WTC11 (cell line): Measurements from ENCODE around the gene SPNS3. TPM values are rescaled to one million over a fixed set of nuclear protein-coding genes. Genes with fewer than 3 reads are reported as not detected.

Experiments used
- ATAC-seq: fragments of 200-7000 bp; cut with Tn5 transposase; 2 replicates; pipeline ENCODE4 v1.10.0; 2021; ENCODE audit warnings: mild to moderate bottlenecking, moderate library complexity
- CTCF ChIA-PET: fragments of 300-600 bp; sonication (Branson Sonifier 250); formaldehyde crosslinking; loops from one replicate; lab custom pipeline; 2021; ENCODE audit warnings: antibody characterized with exemption; lab: Charles Lee
- POLR2A ChIA-PET: fragments of 350-600 bp; sonication (Branson Sonifier 250); formaldehyde crosslinking; loops from one replicate; lab custom pipeline; 2021; ENCODE audit warnings: antibody characterized with exemption; lab: Charles Lee
- DNase-seq: peaks from one replicate; pipeline ENCODE4 v3.0.0; 2021; ENCODE audit warnings: low spot score
- H3K27ac Mint-ChIP-seq: 2 replicates; pipeline ENCODE4 v1.8.0; 2021; ENCODE audit warnings: mixed read lengths
- H3K27me3 Mint-ChIP-seq: 2 replicates; pipeline ENCODE4 v1.8.0; 2021; ENCODE audit warnings: low read depth, mild to moderate bottlenecking, moderate library complexity, mixed read lengths
- H3K36me3 Mint-ChIP-seq: 2 replicates; pipeline ENCODE4 v1.8.0; 2021; ENCODE audit warnings: mixed read lengths
- H3K4me1 Mint-ChIP-seq: 2 replicates; pipeline ENCODE4 v1.8.0; 2022; ENCODE audit warnings: mixed read lengths
- H3K4me3 Mint-ChIP-seq: 2 replicates; pipeline ENCODE4 v1.8.0; 2021; ENCODE audit warnings: mild to moderate bottlenecking, moderate library complexity, mixed read lengths
- H3K9me3 Mint-ChIP-seq: 2 replicates; pipeline ENCODE4 v1.8.0; 2021; ENCODE audit warnings: mixed read lengths
- AR ChIP-seq: fragments of 250-450 bp; sonication (Bioruptor Pico); IDR thresholded peaks from 2 replicates; pipeline ENCODE4 v1.9.0; 2021; ENCODE audit warnings: mild to moderate bottlenecking
- CREB1 ChIP-seq: sonication (generic); formaldehyde crosslinking; IDR thresholded peaks from 2 replicates; pipeline ENCODE4 v1.8.0; 2023; ENCODE audit warnings: mild to moderate bottlenecking, missing genetic modification reagents
- CREM ChIP-seq: sonication (generic); formaldehyde crosslinking; IDR thresholded peaks from 2 replicates; pipeline ENCODE4 v1.8.1; 2022; ENCODE audit warnings: mild to moderate bottlenecking, missing genetic modification reagents, moderate library complexity
- ELF4 ChIP-seq: sonication (generic); formaldehyde crosslinking; IDR thresholded peaks from 2 replicates; pipeline ENCODE4 v1.8.1; 2022; ENCODE audit warnings: low read depth, mild to moderate bottlenecking, moderate library complexity, missing genetic modification reagents
- GABPB1 ChIP-seq: sonication (generic); formaldehyde crosslinking; IDR thresholded peaks from 2 replicates; pipeline ENCODE4 v1.8.1; 2023; ENCODE audit warnings: mild to moderate bottlenecking, missing genetic modification reagents
- HMGA2 ChIP-seq: fragments of 250-450 bp; sonication (Bioruptor Pico); IDR thresholded peaks from 2 replicates; pipeline ENCODE4 v1.4.0; 2021; ENCODE audit warnings: mild to moderate bottlenecking, moderate library complexity
- MLX ChIP-seq: sonication (generic); formaldehyde crosslinking; IDR thresholded peaks from 2 replicates; pipeline ENCODE4 v1.8.1; 2023; ENCODE audit warnings: mild to moderate bottlenecking, missing genetic modification reagents, moderate library complexity
- NFATC4 ChIP-seq: fragments of 250-450 bp; sonication (Bioruptor Pico); IDR thresholded peaks from 2 replicates; pipeline ENCODE4 v1.9.0; 2021; ENCODE audit warnings: mild to moderate bottlenecking
- NR2C2 ChIP-seq: sonication (generic); formaldehyde crosslinking; IDR thresholded peaks from 2 replicates; pipeline ENCODE4 v1.8.0; 2022; ENCODE audit warnings: mild to moderate bottlenecking, missing genetic modification reagents
- NR3C1 ChIP-seq: sonication (generic); formaldehyde crosslinking; conservative IDR thresholded peaks from 2 replicates; pipeline ENCODE4 v1.8.1; 2023; ENCODE audit warnings: low read depth, mild to moderate bottlenecking, missing genetic modification reagents
- PRRX2 ChIP-seq: fragments of 250-450 bp; sonication (Bioruptor Pico); IDR thresholded peaks from 2 replicates; pipeline ENCODE4 v1.8.0; 2021; ENCODE audit warnings: mild to moderate bottlenecking
- STAT6 ChIP-seq: sonication (generic); formaldehyde crosslinking; conservative IDR thresholded peaks from 2 replicates; pipeline ENCODE4 v1.8.1; 2023; ENCODE audit warnings: mild to moderate bottlenecking, low read depth, missing genetic modification reagents, moderate library complexity
- TEAD4 ChIP-seq: sonication (generic); formaldehyde crosslinking; IDR thresholded peaks from 2 replicates; pipeline ENCODE4 v1.8.0; 2022; ENCODE audit warnings: mild to moderate bottlenecking, missing genetic modification reagents
- TP53 ChIP-seq: sonication (generic); formaldehyde crosslinking; IDR thresholded peaks from 2 replicates; pipeline ENCODE4 v1.8.1; 2023; ENCODE audit warnings: mild to moderate bottlenecking, missing genetic modification reagents
- ZBTB21 ChIP-seq: sonication (generic); formaldehyde crosslinking; IDR thresholded peaks from 2 replicates; pipeline ENCODE4 v1.8.1; 2023; ENCODE audit warnings: mild to moderate bottlenecking, missing genetic modification reagents, borderline replicate concordance
- ZBTB43 ChIP-seq: sonication (generic); formaldehyde crosslinking; IDR thresholded peaks from 2 replicates; pipeline ENCODE4 v1.8.1; 2023; ENCODE audit warnings: mild to moderate bottlenecking, missing genetic modification reagents
- ZNF121 ChIP-seq: sonication (generic); formaldehyde crosslinking; IDR thresholded peaks from 2 replicates; pipeline ENCODE4 v1.8.0; 2023; ENCODE audit warnings: missing genetic modification reagents
- ZNF317 ChIP-seq: sonication (generic); formaldehyde crosslinking; IDR thresholded peaks from 2 replicates; pipeline ENCODE4 v1.8.1; 2023; ENCODE audit warnings: low read depth, mild to moderate bottlenecking, moderate library complexity, missing genetic modification reagents, borderline replicate concordance
- ZNF416 ChIP-seq: fragments of 250-450 bp; sonication (Bioruptor Pico); IDR thresholded peaks from 2 replicates; pipeline ENCODE4 v1.9.0; 2021; ENCODE audit warnings: mild to moderate bottlenecking, inconsistent platforms
- ZNF423 ChIP-seq: fragments of 250-450 bp; sonication (Bioruptor Pico); IDR thresholded peaks from 2 replicates; pipeline ENCODE4 v2.1.2; 2022; ENCODE audit warnings: mild to moderate bottlenecking, moderate library complexity
- total RNA-seq: library from RNA; stranded (reverse); gene quantifications from 3 replicates; pipeline ENCODE4 v1.2.3, GENCODE V29; 2021

SPNS3 gene
- total RNA-seq, 1 experiment from 2014 or later = not detected

- no peak for ATAC-seq
- POLR2A ChIA-PET = interaction anchor here (0.6 kb wide), 1 partner anchor 499 kb away, joined by 3 read pairs; no protein-coding TSS in a partner anchor
- no peak overlapping the region for H3K27ac Mint-ChIP-seq
- CTCF ChIA-PET = interaction anchor here (0.7 kb wide), 1 partner anchor 40 kb away, joined by 3 read pairs; no protein-coding TSS in a partner anchor
- no peaks in the 10 kb centered on the region for H3K9me3 Mint-ChIP-seq
- H3K27me3 Mint-ChIP-seq = peaks cover 99% of the 10 kb centered on the region
- no peak for DNase-seq
- H3K4me3 Mint-ChIP-seq = no peak overlapping the region
- TF ChIP-seq NR2C2 (CRISPR knock-in tag) = no peak
- no peak for TF ChIP-seq CREB1 (CRISPR knock-in tag)
- no peak for TF ChIP-seq NR3C1
- TF ChIP-seq ZNF121 (CRISPR knock-in tag) = no peak
- no peak for TF ChIP-seq ZBTB43 (CRISPR knock-in tag)
- no peak for TF ChIP-seq ZNF423
- no peak for TF ChIP-seq ZNF317 (CRISPR knock-in tag)
- TF ChIP-seq CREM = no peak
- no peak for TF ChIP-seq AR (CRISPR knock-in tag)
- TF ChIP-seq GABPB1 = no peak
- TF ChIP-seq MLX (CRISPR knock-in tag) = no peak
- no peak for TF ChIP-seq TEAD4 (CRISPR knock-in tag)
- TF ChIP-seq NFATC4 (CRISPR knock-in tag) = no peak
- no peak for TF ChIP-seq HMGA2 (CRISPR knock-in tag)
- TF ChIP-seq ZBTB21 (CRISPR knock-in tag) = no peak
- no peak for TF ChIP-seq STAT6 (CRISPR knock-in tag)
- no peak for TF ChIP-seq PRRX2 (CRISPR knock-in tag)
- peaks cover 7% of the 10 kb centered on the region for H3K4me1 Mint-ChIP-seq
- no peaks in the 10 kb centered on the region for H3K36me3 Mint-ChIP-seq
Measured at GRCh38 chr17:4527134-4527533, 93.4 kb downstream of the SPNS3 start.

GRCh38 chr17:4527566-4528125 lies 93.9 kb downstream of the SPNS3 start:
- Mint-ChIP-seq H3K4me1 (peaks cover 7% of the 10 kb centered on the region), H3K27ac (no peak overlapping the region), H3K4me3 (no peak overlapping the region), H3K9me3 (no peaks in the 10 kb centered on the region), H3K36me3 (no peaks in the 10 kb centered on the region), H3K27me3 (peaks cover 99% of the 10 kb centered on the region)
- CTCF ChIA-PET = interaction anchor here (0.7 to 1.2 kb wide), 3 partner anchors 11 to 106 kb away, joined by 3 to 7 read pairs (median 4); no protein-coding TSS in a partner anchor
- POLR2A ChIA-PET = interaction anchor here (0.6 kb wide), 1 partner anchor 35 kb away, joined by 3 read pairs; no protein-coding TSS in a partner anchor
- DNase-seq = no peak
- peak; percentile 21 for ATAC-seq
- TF ChIP-seq STAT6 (CRISPR knock-in tag) (no peak), ELF4 (CRISPR knock-in tag) (no peak), ZNF416 (CRISPR knock-in tag) (no peak), TP53 (CRISPR knock-in tag) (no peak), CREM (no peak)
